Stimulated activated CD4-positive, alpha-beta T cell treated with anti-CD3 and anti-CD28 coated beads, Interleukin-1b, Interleukin-23, amount 100 ng/mL, for 4 hours (primary cell): ENCODE results near the gene KBTBD13.

Experiments
- DNase-seq, 2 donors: peaks; one replicate each; pipeline ENCODE4 v3.0.0-alpha.2; 2020; ENCODE audit warnings: low read depth in 2 of 2

The KBTBD13 gene

GRCh38 chr15:65115086-65115485, 38.5 kb downstream of the KBTBD13 start, which contains the start of gene UBAP1L:
UBAP1L (minus strand) TSS chr15:65115200; CDS start chr15:65106215, 8,985 bp downstream.
- DNase-seq, result no peak

DNA sequence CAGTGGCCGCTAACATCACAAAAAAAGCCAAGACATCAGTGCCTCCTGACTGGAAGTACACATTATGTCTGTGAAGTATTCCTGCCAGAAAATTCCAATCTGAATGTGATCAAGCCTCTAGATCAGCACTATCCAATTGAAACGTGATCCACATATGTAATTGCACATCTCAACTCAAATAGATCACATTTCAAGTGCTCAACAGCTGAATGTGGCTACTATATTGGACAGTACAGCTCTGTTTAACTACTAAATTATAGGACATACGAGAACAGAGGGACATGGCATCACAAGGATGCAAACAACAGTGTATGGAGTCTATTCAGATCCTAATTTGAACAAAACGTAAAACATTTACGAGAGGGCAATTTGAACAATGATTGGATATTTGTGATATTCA, 39.0 kb downstream of the KBTBD13 start:
- DNase-seq, result no peak
